8988T (cell line): ENCODE measurements around the gene AFDN.

Source experiments
- DNase-seq: peaks from one replicate; pipeline ENCODE4 v3.0.0; 2011

AFDN gene, protein sequence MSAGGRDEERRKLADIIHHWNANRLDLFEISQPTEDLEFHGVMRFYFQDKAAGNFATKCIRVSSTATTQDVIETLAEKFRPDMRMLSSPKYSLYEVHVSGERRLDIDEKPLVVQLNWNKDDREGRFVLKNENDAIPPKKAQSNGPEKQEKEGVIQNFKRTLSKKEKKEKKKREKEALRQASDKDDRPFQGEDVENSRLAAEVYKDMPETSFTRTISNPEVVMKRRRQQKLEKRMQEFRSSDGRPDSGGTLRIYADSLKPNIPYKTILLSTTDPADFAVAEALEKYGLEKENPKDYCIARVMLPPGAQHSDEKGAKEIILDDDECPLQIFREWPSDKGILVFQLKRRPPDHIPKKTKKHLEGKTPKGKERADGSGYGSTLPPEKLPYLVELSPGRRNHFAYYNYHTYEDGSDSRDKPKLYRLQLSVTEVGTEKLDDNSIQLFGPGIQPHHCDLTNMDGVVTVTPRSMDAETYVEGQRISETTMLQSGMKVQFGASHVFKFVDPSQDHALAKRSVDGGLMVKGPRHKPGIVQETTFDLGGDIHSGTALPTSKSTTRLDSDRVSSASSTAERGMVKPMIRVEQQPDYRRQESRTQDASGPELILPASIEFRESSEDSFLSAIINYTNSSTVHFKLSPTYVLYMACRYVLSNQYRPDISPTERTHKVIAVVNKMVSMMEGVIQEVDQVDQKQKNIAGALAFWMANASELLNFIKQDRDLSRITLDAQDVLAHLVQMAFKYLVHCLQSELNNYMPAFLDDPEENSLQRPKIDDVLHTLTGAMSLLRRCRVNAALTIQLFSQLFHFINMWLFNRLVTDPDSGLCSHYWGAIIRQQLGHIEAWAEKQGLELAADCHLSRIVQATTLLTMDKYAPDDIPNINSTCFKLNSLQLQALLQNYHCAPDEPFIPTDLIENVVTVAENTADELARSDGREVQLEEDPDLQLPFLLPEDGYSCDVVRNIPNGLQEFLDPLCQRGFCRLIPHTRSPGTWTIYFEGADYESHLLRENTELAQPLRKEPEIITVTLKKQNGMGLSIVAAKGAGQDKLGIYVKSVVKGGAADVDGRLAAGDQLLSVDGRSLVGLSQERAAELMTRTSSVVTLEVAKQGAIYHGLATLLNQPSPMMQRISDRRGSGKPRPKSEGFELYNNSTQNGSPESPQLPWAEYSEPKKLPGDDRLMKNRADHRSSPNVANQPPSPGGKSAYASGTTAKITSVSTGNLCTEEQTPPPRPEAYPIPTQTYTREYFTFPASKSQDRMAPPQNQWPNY (N-terminal part only)

DNA sequence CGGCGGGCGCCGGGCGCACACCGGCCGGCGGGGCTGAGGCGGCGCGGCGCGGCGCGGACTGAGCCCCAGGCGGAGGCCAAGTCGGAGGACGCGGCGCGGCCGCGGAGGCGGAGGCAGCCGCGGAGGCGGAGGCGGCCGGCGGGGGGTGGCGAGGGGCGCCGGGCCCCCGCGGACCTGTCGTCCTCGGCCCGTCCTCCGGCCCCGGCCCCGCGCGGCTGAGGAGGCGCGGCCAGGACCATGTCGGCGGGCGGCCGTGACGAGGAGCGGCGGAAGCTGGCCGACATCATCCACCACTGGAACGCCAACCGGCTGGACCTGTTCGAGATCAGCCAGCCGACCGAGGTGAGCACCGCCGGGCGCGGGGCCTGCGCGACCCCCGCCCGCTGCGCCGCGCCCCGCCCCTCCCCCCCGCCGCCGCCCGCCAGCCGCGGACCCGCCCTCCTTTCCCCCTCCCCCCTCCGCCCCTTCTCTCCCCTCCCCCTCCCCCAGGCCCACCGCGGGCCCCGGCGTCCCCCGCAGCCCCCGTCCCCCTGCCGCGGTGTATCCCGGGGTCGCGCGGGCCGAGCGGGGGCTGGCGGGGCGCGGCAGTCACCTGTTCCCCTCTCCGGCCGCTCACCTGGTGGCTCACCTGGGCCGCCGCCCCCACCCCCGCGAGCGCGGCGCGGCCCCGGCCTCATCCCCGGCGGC, at the start of gene AFDN:
TSS of gene AFDN (plus strand) at position 16 of the 687 bp plus-strand sequence. CDS start at position 238, 222 bp downstream.
- DNase-seq = peak; percentile 81

DNA sequence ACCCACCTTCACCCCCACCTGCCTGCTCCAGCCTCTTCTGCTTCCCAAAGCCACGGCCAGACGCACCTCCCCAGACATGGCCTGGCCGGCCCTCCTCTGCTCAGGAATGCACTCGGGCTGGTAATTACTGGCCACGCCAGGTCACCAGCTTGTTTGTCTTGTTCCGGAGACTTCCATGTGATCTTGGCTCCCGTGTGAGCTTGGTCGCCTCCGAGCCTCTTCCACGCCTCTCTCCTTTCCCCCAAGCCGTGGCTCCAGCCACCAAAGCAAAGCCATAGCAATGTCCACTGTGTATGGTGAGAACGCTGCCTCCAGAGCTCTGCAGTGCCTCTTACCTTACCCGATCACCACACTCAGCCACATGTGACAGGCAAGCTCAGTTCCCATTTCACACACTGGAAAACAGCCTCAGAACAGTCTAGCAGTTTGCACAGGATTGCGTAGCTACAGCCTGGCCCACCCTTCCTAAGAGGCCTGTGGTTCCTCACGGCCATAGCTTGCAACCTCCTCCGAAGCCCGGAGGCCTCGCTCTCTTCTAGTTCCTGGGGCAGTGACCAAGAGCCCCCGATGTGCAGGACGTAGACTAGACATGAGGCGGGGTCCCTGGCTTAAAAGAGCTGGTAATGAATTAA, 48.1 kb upstream of the AFDN start:
- no peak for DNase-seq

DNA sequence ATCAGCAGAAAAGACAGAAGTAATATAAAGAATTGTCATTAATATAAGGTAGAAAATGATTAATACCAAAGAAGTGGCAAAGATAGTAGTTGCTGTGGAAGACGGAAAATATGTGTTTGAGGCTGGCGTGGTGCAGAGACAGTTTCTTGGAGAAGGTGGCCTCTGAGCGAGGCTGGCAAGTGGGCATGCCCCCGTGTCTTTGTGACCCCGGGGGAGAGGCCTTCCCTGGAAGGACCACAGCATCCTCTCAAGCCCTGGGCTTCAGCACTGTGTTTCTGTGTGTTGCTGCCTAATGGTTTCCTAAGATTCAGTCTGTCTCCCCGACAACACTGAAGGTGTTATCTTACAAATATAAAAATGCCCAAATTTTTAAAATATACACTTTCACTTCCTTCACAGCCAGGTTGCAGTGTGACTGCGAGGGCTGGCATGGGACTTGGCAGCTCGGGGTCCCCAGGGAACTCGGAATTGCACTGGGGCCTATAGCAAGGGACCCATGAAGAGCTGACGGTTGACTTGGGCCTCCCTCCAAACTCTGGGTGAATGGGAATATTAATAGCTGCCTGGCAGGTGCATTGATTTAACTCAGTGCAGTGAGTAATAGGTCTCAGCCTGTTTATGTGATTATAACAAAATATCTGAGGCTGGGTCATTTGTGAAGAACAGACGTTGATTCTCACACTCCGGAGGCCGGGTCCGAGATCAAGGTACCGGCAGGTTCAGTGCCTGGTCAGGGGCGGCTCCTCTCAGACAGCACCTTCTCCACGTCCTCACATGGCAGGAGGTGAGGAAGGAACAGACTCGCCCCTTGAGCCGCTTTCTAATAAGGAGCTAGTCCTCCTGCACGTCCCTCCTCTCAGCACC, 47.4 kb upstream of the AFDN start:
- DNase-seq = no peak

DNA sequence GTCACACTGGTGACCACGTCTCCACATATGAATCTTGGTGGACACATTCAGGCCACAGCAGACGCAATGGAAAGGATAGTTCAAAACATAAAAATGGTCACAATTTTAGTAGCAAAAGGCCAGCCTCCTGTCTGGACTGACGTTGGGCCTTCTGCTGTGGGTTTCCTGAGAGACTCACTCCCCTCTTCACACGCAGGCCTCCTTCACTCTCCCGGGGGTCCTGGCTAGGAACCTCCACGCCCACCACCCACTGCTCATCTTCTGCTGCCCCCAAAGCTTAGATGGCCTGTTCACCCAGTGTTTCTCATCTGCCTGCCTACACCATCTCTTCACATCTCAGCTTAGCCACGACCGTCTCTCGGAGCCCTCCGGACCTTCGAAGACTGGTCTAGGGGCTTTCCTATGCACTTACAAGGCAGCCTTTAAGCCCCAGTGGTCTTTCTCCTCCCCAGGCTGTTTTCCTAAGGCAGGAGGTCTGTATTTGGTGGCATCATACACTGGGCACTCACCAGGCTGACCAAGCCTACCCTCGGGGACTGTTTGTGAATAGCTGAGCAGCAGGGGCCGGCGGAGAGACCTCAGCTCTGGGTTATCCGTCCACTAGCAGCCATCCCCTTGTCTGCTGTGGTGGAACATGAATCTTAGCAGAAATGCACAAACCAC, 46.6 kb upstream of the AFDN start:
- no peak for DNase-seq

DNA sequence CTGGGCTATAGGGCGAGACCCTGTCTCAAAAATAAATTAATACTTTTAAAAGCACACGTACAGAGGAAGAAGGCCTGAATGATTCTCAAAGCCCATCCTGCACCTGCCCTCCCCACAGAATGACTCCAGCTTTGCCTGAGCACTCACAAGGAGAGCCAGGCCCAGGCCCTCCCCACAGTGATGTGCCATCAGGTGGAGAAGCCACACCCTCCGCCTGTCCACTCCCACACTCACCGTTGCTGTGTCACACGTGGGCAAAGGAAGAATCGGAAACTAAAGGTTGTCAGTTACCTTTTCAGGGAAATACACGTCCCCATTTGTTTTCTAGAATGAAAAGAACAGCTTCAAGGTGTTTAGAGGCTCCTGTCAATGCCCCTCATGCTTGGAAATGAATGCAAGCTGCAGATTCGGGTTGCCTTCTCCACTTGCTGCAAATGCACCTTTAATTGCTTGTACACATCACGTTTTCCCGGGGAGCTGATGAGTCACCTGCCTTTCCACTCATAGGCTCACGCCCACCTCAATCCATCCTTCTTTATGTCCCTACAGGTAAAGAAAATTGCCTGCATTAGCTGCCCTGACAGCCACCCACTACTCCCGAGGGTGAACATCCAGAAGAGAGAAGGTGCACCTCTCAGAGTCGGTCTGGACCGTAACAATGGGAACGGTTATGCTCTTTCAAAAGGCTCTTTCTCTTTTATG, 45.5 kb upstream of the AFDN start:
- no peak for DNase-seq

DNA sequence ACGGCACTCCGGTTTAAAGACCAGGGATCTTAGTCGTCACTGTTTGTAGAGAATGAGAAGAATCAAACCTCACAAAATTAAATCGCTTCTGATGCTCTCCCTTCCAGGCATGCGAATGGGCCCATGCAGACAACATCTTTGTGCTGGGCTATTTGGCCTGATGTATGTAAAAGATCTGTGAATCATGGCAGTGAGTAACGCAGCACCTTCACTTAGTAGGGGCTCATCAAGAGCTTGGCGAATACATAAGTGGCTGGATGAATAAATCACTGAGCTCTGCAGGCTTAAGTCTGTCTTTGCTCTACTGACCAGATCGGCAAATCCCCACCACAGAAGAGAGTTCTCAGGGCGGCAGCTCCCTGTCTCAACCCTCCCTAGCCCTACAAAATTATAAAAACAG, 44.8 kb upstream of the AFDN start:
- no peak for DNase-seq

DNA sequence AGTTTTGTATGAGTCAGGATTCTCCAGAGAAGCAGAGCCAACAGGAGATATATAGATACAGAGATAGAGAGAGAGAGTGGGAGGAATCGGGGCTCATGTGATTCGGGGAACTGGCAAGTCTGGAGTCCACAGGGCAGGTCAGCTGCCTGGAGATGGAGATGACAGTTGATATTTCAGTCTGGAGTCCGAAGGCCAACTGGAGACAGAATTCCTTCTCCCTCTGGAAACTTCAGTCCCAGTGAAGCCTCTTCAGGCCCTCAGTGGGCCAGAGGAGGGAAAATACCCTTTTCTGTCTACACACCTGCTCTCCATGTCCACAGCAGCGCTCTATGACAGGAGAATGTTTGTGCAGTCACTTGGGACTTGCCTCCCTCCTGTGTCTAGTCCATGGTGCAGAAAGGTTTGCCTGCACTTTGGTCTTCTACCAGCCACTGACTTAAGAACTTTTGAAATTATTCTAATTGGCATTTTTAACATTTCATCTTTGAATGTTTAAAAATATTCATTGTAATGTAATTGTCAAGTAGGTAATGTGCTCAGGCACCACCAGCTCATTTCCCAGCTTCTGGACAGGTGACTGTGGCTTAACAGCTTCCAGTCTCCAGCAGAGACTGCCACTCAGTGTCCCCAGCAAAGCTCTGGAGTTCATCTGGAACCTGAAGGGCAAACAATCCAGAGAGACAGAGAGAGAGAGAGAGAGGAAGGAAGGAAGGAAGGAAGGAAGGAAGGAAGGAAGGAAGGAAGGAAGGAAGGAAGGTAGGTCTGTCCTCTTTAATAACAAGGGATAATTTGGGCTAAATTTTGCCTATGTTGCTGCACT, 43.8 kb upstream of the AFDN start:
- DNase-seq = no peak

DNA sequence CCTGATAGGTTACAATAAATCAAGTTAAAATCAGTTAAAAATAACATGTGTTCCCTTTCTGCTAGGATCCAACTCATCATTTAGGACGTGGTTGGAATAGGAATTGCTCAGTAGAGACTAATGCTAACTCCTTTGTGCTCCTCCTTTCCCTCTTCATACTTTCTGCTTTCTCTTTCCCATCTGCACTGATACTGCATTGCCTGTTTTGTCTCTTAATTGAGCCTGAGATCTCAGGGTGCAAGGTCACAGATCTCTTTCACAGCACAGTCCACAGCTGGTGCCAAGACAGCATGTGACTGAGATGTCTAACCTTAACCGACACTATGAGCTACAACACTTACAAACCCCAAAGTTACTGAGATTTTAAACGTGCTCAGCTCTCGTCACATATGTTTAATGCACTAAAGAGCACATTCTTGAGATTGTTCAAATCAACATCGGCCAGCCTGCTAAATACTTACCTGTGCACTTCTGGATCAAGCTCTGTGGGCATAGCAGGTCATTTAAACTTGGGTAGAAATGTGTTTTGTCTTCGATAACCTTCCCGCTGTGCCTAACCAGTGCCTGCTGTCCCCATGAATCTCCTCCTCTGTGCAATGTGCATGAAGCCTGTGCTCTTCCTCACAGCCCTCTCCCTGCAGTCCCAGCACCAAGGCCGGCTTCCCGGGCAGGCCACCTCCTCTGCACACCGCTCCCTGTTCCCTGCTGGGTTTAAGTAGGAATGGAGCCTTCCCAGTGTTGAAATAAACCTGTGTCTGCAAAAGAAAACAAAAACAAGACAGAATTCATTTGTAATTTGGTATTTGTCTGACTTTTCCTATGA, 39.6 kb upstream of the AFDN start:
- DNase-seq = no peak

DNA sequence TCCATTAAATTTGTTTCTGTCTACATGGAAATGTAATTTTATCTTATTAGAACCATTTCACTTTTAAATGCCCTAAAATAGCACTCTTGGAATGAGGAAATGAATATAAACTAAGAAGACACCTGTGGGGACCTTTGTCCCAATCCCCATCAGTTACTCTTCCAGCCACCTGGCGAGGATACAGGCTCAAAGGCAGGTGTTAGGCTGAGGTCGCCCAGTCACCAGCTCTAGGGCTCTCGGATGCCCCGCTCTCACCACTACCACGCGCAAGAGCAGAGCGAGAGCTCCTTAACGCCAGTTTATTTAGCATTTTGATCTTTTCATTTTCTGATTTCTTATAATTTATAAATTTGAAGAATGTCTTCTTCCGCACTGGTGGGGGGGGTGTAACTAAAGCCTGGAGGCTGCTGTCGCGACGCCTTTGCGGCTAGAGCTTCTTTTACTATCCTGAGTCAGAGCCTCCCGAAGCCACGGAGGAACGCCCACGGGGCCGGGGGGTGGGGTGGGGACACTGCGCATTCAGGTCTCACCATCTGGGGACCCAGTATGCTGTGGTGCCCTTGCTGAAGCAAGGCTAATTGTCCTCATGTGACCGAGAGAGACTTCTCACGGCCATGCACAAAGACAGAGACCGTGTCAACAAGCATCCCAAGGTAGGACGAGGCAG, 38.7 kb upstream of the AFDN start:
- no peak for DNase-seq

DNA sequence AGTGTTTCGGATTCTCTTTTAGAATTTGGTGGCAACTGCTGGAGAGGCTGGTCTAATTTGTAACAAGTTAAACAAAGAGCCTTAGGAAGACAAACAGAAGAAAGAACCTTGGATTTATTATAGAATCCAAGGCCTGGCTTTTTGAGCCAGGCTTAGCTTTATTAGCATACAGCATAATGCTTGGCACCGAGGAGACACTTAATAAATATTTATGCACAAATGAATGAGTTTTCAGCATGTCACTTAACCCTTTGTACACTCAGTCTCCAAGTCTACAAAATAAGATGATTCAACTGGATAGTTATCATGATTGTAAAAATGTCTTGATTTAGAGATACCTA, 38.2 kb upstream of the AFDN start:
- DNase-seq = no peak

DNA sequence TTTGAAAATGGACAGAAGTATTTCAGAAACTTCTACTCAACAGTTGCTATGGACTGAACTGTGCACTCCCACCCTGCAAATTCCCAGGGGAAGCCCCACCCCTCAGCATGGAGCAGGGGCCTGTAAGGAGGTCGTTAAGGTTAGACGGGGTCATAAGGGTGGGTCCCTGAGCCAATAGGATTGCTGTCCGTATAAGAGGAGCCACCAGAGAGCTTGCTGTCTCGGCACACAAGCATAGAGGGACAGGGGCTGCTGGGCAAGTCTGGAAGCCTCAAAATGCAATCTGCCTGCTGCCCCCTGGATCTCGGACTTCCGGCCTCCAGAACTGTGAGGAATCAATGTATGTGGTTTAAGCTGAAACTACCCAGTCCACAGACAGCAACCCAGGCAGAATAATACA, 37.4 kb upstream of the AFDN start:
- no peak for DNase-seq

DNA sequence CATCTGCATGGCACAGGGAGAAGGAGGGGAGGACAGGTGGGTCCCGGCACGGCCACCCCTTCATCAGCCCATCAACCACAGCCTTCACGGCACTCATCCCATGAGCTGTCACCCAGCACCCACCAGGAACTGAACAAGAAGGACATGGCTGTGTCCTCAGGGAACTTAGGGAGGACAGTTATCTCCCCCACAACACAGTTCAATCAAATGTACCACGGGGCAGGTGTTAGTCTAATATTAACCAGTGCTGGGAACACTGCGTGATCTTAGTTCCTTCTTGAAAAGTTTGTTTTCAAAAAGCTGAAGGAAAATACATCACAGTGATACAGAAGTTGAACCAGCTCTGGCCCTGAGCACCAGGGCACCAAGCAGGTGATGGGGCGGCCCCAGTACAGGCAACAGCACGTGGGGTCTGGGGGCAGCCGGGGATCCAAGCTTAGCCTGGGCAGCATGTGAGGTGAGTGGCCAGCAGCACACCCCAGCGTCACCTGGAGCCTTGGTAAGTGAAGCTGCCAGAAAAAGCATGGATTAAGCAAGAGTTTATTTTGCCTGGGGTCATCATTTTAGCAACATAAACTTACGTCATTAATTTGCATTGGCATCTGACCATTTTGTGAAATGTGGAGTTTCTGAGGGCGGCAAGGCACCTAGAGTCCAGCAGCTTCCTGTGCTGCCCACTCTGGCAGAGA, 35.5 kb upstream of the AFDN start:
- no peak for DNase-seq

DNA sequence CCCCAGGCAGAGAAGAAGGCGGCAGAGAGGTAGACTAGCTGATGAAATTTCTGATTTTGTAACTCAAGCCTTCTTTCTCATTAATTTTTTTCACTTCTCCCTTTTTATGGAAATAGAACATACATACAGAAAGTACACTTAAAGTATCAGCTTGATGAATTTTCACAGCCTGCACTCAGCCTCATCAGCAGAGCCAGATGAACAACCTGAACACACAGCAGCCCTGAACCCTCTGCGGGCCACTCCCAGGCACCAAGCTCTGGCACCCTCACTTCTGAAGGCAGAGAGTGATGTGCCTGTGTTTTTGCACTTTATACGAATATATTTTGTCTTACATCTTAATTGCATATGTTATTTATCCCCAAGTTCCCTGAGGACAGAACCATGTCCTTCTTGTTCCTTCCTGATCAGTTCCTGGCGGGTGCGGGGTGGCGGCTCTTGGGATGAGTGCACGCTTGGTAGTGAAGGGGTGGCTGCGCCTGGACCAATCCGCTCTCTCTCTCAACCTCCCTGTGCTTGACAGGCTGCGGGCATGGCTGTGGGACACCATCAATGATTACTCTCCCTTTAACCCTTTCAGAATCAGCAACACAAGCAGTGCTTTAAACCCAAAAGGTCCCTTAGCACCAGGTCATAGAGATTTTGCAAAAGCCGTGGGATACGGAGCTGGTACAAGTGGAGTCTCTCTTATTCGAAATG, 34.8 kb upstream of the AFDN start:
- no peak for DNase-seq

DNA sequence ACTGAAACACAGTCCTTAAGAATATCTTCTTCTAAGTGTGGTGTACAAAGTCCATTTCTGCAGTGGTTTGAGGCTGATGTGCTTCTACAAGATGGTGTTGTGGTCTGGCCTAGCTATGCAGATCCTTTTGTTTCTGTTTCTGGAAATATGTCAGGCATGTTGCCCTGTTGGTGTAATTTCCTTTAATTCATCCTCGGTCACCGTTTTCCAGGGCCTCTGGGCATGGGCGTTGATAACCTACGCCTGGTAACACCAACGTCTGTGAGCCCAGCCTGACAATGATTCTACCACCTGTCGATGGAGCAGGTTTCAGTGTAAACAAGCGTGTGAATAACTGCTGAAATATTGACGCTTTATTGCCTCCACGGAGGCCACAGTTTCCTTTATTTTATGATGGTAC, 33.3 kb upstream of the AFDN start:
- DNase-seq = no peak

DNA sequence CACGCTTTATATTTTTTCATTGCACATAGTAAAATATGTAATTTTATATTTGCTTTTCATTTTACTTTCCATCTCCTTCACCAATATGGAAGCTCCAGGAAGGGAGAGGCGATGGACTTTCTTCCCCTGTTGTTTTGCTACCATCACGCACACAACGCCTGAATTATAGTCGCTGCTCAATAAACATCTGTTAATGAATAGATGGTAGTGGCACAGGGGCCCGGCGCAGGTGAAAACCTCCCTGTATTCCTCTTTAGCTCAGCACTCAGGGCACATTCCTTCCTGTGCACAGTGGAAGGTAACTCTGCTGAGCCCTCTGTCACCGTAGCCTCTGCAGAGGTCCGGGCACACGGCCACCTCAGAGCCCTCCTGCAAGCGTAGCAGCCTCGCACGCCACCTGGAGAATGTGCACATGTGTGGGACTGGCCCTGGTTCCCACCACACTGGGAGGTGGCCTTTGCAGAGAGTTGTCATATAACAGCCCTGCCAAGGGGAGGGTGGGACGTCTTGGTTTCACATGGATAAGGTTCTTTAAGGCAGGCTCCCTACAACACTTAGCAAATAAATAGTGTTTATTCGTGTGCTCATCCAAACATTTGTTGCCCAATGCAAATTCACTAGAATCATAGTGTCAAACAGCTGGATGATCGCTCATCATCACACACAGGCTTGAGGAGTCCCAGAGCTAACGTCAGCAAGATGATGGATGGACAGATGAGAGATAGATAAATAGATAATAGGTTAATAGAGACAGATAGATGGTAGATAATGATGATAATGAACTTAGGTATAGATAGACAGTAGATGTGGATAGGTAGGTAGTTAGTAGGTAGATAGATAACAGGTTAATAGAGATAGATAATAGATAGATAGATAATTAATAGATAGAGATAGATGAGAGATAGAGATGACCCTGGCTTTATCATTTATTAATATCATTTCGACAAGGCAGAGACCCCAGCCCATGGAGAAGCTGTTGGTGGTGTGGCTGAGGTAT, 32.3 kb upstream of the AFDN start:
- DNase-seq = no peak
